Stimulated activated CD4-positive, alpha-beta T cell treated with anti-CD3 and anti-CD28 coated beads, Interleukin-2, amount 100 ng/mL, for 48 hours (primary cell): ENCODE results near the gene FXR1.
"Not testable (repeated sequence)": the region's sequence is repeated elsewhere in the genome, so short reads cannot be mapped to it uniquely, and the experiment has no call there.

ENCODE experiments used
- DNase-seq, 2 donors: peaks; one replicate each; pipeline ENCODE4 v3.0.0-alpha.2; 2020

Gene FXR1

DNA sequence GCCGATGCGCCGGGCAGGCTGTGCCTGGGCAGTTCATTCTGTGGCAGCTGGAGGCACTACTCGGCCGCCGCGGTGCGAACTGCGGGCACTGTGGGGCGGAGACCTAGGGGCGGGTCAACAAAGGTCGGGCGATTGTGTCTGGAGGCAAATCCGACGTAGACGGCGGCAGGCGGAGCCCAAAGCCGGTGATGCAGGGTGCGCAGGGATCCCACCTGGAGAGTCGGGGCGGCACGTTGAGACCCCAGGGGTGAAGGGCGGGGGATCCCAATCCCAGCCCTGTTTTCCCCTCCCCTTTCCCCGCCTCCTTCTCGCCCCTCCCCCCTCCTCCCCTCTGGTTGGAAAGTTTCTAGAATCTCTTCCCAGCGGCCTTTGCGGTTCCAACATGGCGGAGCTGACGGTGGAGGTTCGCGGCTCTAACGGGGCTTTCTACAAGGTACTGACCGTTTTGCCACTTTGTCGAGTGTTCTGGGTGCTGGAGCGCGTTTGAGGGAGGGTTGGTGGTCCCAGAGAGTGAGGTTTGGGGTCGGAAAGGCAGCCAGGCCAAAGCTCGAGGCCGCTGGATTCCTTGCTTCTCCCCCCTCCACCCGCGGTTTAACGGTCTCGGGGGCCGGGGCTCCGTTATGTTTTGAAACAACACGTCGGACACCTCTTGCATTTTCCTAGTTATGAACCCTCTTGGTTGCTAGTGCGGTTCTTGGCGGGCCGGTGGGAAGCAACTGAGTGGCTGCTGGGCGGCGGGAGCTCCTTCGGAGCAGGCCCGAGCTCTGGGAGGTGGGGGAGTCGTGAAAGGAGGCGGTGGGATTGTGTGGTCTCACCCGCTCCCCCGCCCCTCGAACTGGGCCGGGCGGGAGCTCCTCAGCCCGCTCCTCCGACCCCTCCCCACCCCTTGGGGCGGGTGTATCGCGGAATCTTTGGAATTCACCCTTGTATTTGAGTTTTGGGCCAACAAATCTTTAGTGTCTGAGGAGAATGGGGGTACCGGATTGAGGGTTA, at the start of gene FXR1:
TSS of gene FXR1 (plus strand) at position 367 of the 993 bp plus-strand sequence. CDS start at position 383, 16 bp downstream.
- peak; percentile 83 for DNase-seq

DNA sequence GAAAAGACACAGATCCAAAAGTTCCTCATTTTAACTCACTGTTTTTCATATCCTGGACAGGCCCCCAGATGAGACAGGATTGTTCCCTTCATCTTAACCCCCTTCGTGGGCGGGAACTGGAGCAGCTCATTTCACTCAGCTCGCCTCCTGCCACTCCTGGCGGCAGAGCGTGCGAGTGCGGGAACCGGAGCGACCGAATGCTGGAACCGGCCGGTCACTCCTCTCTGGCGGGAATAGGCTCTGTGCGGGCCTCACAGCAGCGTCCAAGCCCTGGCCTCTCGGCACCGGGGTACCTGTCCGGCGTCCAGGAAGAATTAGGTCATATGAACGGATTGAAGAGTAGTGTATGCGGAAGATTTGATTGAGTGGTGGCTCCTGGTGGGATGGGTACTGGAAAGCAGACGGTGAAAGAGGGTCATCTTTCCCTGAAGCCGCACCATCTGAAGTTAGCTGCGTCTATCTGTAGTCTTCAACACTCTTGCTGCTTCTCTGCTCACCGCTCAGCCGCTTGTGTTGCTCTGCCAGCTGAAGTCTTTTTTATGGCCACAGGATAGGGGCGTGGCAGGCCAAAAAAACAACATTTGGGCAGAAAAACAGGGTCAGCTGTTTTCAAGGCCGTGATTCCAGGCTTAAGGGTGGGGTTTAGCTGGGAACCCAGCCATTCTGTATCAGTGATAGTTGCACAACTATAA, 42.3 kb upstream of the FXR1 start:
- DNase-seq: no peak

DNA sequence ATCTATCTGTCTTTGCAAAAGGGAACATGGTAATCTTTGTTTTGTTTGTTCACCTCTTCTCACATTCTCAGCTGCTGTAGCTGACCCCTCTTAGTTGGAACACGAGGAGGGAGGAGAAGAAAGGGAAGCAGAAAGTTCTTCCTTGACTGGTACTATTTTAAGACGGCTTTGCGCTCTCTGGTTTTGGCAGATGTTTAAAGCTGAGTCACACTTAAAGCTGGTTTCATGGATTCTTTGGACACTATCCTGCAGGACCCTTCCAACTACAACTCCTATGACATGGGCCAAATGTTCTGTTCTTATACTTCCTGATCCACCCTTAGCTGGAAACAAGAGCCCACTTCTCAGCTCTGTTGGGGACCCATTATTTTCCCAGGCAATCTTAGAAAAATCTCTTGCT, 40.6 kb upstream of the FXR1 start:
- DNase-seq: no peak

DNA sequence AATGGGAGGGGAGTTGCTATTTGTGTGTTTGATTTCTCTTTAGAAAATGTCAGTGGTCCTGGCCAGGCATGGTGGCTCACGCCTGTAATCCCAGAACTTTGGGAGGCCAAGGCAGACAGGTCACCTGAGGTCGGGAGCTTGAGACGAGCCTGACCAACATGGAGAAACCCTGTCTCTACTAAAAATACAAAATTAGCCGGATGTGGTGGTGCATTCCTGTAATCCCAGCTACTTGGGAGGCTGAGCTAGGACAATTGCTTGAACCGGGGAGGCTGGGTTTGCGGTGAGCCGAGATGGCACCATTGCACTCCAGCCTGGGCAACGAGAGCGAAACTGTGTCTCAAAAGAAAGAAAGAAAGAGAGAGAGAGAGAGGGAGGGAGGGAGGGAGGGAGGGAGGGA, 40.0 kb upstream of the FXR1 start:
- DNase-seq: not testable (repeated sequence)

DNA sequence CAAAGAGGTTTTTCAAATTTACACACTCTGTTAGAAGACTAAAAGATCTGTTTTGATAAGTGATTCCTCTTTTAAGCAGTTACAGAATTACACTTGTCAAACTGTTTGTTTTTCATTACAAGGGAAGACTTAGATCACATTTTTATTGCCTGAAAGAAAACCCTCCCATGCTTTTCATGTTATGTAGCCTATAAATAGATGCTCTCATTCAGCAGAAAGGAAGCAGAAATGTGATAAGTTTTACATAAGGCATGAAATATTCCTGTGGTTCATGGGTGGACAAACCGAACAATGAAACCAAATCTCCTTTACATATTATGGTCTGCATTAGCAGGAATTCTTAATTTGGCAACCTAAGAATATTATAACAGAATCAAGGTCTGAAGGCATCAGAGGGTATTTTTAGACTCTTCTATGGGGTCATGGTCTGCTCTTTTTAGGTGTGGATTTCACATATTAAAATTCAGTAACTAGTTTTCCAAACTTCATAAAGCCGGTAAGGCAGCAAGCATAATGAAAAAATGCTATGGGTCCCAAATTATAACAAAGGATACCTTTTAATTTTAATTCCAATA, 37.3 kb upstream of the FXR1 start:
- no peak for DNase-seq

DNA sequence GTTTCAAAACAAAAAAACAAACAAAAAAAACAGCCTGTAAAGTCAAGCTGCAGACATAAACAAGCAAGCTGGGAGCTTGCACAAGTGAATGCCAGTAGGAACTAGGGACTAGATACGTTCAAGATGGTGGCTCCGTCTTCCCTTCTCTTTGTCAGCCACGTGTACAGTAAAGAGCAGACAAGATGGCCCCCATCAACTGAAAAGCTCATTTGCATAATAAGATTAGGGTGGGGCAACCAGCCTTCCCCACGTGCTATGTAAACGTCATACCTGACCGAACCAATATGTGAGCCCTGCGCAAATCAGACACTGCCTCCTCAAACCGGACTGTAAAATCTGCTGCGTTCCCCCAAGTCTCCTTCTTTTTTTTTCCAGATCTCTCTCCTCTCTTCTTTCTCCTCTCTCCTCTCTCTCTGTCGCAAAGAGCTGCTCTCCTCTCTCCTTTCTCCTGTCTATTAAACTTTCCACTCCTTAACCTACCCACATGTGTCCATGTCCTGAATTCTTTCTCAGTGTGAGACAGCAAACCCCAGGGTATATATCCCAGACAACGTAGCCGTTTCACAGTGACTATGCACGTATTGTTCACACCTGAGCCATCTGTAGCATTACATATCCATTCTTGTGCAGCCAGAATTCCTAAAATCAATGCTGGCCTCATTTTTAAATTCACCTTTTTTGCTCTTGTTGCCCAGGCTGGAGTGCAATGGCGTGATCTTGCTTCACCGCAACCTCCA, 31.2 kb upstream of the FXR1 start:
- no peak for DNase-seq

DNA sequence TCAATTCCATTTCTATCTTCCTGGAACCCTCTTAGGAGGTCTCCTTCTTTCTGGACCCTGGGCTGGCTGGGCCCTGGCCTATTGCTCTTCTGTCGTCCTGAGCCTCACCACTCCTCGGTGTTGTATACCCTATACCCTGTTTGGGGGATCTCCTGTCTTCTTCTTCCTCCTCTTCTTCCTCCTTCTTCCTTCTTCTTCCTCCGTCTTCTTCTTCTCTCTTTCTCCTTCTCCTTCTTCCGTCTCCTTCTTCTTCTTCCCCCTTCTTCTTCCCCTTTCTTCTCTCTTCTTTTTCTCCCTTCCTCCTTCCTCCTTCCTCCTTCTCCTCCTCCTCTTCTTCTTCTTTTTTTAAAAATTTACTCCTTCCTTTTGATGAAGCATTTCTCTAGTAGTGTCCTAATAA, 30.4 kb upstream of the FXR1 start:
- no peak for DNase-seq

DNA sequence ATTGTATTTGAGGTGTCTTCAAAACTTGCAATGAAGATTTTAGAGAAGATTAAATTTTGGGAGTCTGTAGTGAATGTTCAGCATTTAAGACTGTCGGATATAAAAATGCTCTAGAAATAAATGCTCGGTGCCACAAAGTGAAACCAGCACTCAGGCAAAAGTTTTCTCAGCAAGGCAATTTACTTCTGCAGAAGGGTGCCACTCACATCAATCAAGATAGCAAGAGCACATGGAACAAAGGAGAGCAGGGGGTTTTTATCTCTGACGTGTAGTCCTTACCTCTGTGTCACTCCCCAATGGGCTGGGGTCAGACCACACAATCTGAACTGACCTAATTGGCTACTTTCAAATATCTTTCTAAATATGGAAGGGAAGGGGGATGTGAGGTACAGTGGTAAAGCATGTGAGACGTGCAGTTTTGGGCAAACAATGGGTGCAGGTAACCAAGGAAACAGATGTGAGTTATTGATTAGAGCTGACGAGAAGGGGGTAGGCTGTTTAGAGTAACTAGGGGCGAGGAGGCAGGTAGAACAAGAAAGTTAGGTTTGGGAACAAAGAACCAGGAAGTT, 23.4 kb upstream of the FXR1 start:
- no peak for DNase-seq

DNA sequence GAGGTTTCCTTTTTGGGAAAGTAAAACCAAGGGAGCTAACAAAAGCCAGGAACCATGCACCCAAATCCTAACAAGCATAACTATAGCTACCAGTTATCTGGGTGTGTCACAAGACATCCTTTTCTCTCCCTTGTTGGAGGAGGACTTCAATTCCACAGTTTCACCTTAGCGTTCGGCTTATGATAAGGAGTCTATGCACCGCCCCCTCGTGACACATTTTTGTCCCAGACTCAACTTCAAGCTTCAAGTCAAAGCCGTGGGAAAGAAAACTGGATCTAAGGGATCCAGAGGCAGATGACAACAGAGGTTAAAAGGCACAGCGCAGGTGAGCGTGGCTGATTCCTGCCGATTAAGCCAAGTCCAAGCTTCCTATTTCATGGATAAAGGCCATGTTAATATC, 13.9 kb upstream of the FXR1 start:
- no peak for DNase-seq

DNA sequence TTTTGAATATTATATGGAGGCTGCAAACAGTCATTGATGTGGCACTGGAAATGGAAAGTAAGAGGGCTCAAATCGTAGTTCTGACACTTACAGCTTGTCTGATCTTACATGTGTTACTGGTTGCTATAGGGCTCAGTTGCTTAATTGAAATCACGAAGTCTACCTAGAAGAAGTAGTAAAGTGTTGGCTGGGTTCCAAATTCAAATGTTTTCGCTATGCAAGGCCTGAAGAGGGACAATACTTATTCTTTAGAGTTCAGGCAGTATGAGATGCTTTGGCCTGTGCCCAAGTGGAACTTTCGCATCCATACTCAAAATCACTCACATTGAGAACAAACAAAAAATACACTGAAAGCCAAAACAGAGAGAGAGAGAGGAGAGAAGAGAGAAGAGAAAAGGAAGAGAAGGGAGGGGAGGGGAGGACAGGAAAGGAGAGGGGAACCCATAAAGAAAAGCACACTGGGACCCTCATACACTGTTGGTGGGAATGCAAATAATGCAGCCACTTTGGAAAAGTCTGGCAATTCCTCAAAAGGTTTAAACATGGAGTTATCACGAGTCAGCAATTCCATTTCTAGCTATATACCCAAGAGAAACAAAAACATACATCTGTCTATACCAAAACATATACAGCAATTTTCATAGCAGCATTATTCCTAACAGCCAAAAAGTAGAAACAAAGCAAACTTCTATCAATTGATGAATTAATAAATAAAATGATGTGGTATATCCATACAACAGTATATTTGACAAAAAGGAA, 2.9 kb upstream of the FXR1 start:
- no peak for DNase-seq

DNA sequence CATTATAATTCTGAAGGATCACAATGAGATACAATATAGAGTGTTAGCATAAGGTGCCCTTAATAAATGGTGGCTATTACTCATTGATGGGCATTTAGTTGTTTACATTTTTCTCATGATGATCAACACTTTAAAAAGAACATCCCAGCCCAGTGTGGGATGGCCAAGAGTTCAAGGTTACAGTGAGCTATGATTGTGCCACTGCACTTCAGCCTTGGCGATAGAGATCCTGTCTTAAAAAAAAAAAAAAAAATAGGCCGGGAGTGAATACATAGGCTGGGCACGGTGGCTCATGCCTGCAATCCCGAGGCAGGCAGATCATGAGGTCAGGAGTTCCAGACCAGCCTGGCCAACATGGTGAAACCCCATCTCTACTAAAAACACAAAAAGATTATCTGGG, 1.6 kb upstream of the FXR1 start:
- DNase-seq: no peak

DNA sequence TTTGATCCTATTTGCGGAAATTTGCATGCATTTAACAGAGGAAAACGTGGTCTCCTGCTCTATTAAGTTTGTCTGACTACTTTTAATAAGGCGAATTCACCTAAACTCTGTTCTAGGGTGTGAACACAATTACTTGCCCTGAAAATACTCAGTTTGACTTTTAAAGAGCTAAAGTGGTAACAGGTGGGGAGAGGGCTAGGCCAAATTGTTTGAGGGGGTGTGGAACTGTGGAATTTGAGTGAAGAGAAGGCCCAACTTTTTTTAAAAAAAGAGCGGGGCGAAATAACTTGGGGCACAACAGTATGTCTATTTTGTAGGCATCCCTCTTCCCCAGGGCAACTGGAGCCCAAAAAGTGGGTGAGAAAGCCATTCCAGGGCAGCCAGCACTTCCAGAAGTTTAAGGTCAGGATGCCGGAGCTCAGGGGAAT, 580 bp upstream of the FXR1 start:
- no peak for DNase-seq

DNA sequence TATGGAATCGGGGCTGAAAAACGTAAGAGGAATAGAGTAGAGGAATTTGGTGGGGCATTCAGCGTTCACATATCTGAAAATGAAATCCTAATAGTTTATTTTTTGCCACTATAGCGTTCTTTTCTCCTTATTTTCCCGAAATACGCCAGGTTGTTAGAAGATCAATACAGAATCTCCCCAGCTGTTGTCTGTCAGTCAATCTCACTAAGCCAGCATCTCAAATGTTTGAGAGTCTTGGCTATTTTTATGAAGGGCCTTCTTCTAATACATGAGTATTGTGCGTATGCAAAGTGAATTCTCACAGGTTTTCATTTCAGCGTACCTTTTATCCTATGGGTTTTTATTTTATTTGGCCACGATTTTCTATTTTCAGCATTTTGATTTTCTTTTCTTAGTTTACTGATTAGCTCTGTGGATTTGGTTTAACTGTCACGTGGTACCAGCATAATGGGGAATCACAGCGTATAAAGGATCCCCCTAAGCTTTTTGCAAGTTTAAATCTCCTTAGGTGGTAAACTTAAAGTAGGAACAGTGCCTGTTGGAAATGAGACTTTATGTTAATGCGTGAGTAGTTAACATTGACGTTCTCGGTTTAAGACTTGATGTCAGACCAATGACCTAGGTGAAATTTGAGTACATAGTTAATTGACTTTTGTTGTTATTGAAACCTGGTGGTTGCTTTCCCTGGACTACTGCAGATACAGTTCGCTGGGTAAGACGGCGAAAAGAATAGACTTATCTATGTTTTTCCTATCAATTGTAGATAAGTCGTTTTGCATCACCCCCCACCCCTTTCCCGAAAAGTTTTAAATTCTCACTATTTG, 1.3 kb downstream of the FXR1 start:
- DNase-seq: no peak

DNA sequence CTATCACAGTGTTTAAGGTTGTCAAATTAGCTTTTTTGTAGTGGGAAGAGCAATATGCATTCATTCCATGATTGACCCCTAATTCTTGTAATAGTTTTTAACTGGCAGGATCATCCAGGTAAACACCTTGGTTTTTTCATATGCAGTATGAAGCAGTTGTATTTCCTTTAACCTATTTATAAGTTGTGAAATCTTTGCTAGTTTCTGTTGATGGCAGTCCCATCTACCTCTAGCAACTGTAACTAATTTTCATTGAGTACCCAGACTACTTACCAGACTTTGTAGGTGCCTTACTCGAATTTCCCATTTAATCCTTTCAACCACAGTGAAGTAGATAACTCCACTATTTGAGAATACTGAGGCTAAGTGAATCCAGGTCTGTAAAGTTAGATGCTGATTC, 6.1 kb downstream of the FXR1 start:
- no peak for DNase-seq

DNA sequence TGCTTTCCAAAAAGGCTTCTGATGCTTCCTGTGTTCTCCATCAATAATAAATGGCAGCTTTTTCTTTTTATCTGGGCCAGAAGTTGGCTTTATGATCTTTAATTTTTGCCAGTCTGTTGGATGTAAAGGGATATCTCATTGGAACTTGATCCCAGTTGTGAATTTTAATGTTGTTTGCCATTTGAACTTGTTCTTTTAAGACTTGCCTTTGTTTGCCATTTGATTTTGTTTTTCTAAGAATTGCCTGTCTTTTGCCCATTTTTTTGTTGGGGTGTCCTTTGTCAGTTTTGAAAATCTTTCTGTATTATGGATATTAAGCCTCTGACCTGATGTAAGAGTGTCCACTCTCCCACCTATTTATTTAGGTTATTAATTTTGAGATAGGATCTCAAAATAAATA, 9.8 kb downstream of the FXR1 start:
- DNase-seq: no peak

DNA sequence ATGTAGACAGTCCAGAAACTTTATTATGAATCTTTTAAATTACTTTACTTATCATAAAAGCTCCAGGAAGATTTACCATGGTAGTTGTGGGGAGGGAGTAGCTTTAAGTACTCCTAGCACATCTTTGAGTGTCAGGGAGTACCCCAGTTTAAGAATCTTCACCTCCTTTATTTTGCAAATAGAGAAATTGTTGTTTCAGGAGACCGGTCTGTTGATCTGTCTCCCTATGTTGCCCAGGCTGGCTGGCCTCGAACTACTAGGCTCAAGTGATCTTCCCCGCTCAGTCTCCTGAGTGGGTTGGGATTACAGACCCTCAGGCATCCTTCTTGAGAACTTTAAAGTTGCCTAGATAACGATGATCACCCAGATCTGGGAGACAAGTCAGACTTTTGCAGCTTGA, 11.1 kb downstream of the FXR1 start:
- DNase-seq: no peak

DNA sequence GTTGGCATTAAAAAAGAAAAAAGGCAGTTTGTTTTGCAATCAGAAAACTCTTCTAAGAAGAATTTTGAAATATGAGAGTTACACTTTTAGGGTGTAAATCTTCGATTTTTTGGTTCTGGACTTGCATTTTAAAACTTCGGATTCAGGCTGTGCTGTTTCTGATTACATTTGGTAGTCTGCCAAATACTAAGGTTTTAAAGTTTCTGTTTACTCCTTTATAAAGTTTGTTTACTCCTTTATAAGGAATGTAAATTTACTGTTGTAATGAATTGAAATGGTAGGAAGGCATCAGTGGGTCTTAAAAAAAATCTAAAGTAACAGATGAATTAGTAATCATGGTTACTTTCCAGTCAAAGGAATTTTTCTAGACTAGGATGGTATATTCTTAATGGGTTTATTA, 14.1 kb downstream of the FXR1 start:
- no peak for DNase-seq

DNA sequence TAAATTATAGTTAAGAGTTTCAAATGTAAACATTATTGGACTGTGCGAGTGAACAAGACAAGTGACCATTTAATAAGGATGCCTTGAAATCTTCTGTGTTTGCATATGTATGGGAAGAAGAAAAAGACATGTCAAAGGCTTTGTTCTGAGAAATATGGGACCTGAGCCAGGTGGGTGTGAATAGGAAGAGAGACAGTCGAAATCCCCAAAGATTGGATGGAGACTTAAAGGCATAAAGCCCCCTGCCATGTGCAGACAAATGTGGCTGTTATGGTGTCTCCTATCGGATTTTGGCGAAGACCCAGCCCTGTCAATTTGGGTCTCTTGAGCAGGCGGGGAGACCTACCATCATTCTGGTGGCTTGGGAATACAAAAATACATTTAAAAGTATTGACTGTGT, 16.9 kb downstream of the FXR1 start:
- no peak for DNase-seq

DNA sequence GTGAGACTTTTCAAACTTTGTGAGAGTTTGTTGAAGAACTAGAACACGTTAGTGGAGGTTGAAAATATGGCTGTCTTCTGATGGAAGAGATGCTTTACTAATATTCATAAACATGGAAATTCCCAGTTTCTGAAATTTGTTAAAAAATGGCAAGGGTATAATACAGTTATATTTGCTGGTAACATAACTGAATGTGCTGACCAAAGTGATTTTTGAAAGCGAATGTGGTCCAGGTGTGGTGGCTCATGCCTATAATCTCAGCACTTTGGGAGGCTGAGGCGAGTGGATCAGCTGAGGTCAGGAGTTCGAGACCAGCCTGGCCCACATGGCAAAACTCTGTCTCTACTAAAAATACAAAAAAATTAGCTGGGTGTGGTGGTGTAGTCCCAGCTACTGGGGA, 18.1 kb downstream of the FXR1 start:
- no peak for DNase-seq

DNA sequence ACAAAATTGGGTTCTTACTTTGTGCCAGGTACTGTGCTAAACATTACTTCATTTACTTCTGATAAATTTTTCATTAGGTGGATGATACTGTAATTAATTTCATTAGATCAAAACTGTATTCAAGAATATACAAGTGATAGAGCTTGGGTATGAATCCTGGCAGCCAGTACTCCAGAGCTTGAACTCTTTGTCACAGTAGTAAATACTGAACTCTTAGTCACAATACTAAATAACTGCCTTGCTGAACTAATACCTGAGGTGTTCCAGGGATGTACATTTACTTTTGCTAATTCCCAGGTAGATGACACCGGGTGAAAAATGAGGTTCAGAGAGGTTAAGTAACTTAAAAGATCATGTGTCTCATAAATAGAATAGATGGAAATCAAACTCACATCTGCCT, 20.3 kb downstream of the FXR1 start:
- DNase-seq: no peak

DNA sequence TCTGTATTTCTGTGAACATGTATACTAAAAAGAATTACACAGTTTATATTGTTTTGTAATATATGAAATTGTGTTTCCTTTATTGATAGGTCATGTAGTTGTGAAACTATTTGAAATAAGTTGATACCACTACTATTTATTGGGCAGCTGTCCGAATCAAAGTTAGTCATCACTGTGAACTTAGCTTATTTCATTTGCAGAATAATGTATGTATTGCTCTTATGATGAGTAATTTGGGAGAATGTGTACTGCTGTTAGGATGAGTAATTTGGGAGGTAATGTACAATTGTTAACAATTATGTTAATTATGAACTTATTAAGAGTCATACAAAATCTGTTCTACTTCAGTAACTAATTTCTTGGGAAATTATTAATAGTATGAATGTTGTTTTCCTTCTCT, 22.2 kb downstream of the FXR1 start:
- DNase-seq: no peak
